ENCODE data around the gene NADK2. TPM values are rescaled to one million over a fixed set of nuclear protein-coding genes. Genes with fewer than 3 reads are reported as not detected.

Gene NADK2
- total and polyA plus RNA-seq, 9 donors, result 13.5 to 46.7 (median 26.4) TPM

- Histone ChIP-seq H3K9me3 (no peaks in the 10 kb centered on the region), H3K4me3 (no peak overlapping the region), H3K27ac (no peak overlapping the region), H3K27me3 (no peaks in the 10 kb centered on the region), H3K36me3 (no peaks in the 10 kb centered on the region), H3K4me1 (ENCODE audit: insufficient read depth) (no peaks in the 10 kb centered on the region)
- WGBS, 3 donors, result 92 to 98% (median 95%) methylated on average over 1 of the region's 1 CpG
- no peak for DNase-seq
- TF ChIP-seq CTCF (IDR thresholded peaks at IDR 0.05) (no peak), POLR2A (IDR thresholded peaks at IDR 0.05) (no peak), EP300 (IDR thresholded peaks at IDR 0.05) (no peak)
- intact Hi-C loops (cut with DNase I), result no loop called here
These were observed 19.1 kb downstream of the NADK2 start for GRCh38 chr5:36222620-36223019.

GRCh38 chr5:36217988-36218387 lies 23.7 kb downstream of the NADK2 start:
- intact Hi-C loops (cut with DNase I), result no loop called here
- DNase-seq, result no peak
- Histone ChIP-seq H3K4me3 (no peak overlapping the region), H3K27ac (no peak overlapping the region), H3K4me1 (ENCODE audit: insufficient read depth) (no peaks in the 10 kb centered on the region), H3K36me3 (no peaks in the 10 kb centered on the region), H3K9me3 (no peaks in the 10 kb centered on the region), H3K27me3 (no peaks in the 10 kb centered on the region)
- TF ChIP-seq POLR2A (IDR thresholded peaks at IDR 0.05) (no peak), CTCF (IDR thresholded peaks at IDR 0.05) (no peak), EP300 (IDR thresholded peaks at IDR 0.05) (no peak)
- WGBS, 3 donors, result 97 to 99% (median 98%) methylated on average over 1 of the region's 1 CpG

- no peak for DNase-seq
- no peaks in the 10 kb centered on the region for H3K36me3 ChIP-seq
- intact Hi-C loops (cut with DNase I), result no loop called here
These were observed 24.2 kb downstream of the NADK2 start for GRCh38 chr5:36217567-36217966.

GRCh38 chr5:36215910-36216309 lies 25.8 kb downstream of the NADK2 start:
- no peak for TF ChIP-seq POLR2A (IDR thresholded peaks at IDR 0.05)
- TF ChIP-seq CTCF (IDR thresholded peaks at IDR 0.05), result no peak
- no peak for TF ChIP-seq EP300 (IDR thresholded peaks at IDR 0.05)
- no peaks in the 10 kb centered on the region for H3K27me3 ChIP-seq
- no peaks in the 10 kb centered on the region for H3K36me3 ChIP-seq
- H3K27ac ChIP-seq, result no peak overlapping the region
- 62 to 77% (median 72%) methylated on average over 2 of the region's 2 CpGs for WGBS, 3 donors
- no peaks in the 10 kb centered on the region for H3K4me1 ChIP-seq (ENCODE audit: insufficient read depth)
- DNase-seq, result no peak
- no peaks in the 10 kb centered on the region for H3K9me3 ChIP-seq
- intact Hi-C loops (cut with DNase I), result no loop called here
- no peak overlapping the region for H3K4me3 ChIP-seq

More at GRCh38 chr5:36217567-36217966, 24.2 kb downstream of the NADK2 start:
- Histone ChIP-seq H3K4me1 (ENCODE audit: insufficient read depth) (no peaks in the 10 kb centered on the region), H3K27me3 (no peaks in the 10 kb centered on the region), H3K9me3 (no peaks in the 10 kb centered on the region), H3K4me3 (no peak overlapping the region), H3K27ac (no peak overlapping the region)
- TF ChIP-seq POLR2A (IDR thresholded peaks at IDR 0.05) (no peak), EP300 (IDR thresholded peaks at IDR 0.05) (no peak), CTCF (IDR thresholded peaks at IDR 0.05) (no peak)
- WGBS, 3 donors, result 83 to 95% (median 88%) methylated on average over 1 of the region's 1 CpG

All from ovary (tissue), 9 donors.